ENCODE measurements around the gene SHOC2.

SHOC2 gene

GRCh38 chr10:110996256-110996655 is 76.9 kb downstream of the SHOC2 start:
- no peak for DNase-seq (ENCODE audit: low spot score)
- TF ChIP-seq CTCF (IDR thresholded peaks at IDR 0.05; ENCODE audit: extremely low read depth, insufficient read depth, missing control alignments), result no peak
- in situ Hi-C loops (cut with MboI; ENCODE audit: low pct_unique_long_range_greater_than_20kb, low sequenced_read_pairs, unreplicated experiment), result no loop called here

- DNase-seq (ENCODE audit: low spot score), result no peak
- no peak for TF ChIP-seq CTCF (IDR thresholded peaks at IDR 0.05; ENCODE audit: extremely low read depth, insufficient read depth, missing control alignments)
- in situ Hi-C loops (cut with MboI; ENCODE audit: low pct_unique_long_range_greater_than_20kb, low sequenced_read_pairs, unreplicated experiment), result no loop called here
These were observed 84.6 kb downstream of the SHOC2 start for GRCh38 chr10:111004016-111004415.

GRCh38 chr10:111007486-111007885 is 88.1 kb downstream of the SHOC2 start:
- in situ Hi-C loops (cut with MboI; ENCODE audit: low pct_unique_long_range_greater_than_20kb, low sequenced_read_pairs, unreplicated experiment), result no loop called here
- TF ChIP-seq CTCF (IDR thresholded peaks at IDR 0.05; ENCODE audit: extremely low read depth, insufficient read depth, missing control alignments), result no peak
- no peak for DNase-seq (ENCODE audit: low spot score)

- no peak for DNase-seq (ENCODE audit: low spot score)
- TF ChIP-seq CTCF (IDR thresholded peaks at IDR 0.05; ENCODE audit: extremely low read depth, insufficient read depth, missing control alignments), result no peak
- in situ Hi-C loops (cut with MboI; ENCODE audit: low pct_unique_long_range_greater_than_20kb, low sequenced_read_pairs, unreplicated experiment), result no loop called here
These were observed 95.8 kb downstream of the SHOC2 start for GRCh38 chr10:111015181-111015580.

GRCh38 chr10:111017098-111017497 is 97.7 kb downstream of the SHOC2 start:
- no peak for DNase-seq (ENCODE audit: low spot score)
- no peak for TF ChIP-seq CTCF (IDR thresholded peaks at IDR 0.05; ENCODE audit: extremely low read depth, insufficient read depth, missing control alignments)
- in situ Hi-C loops (cut with MboI; ENCODE audit: low pct_unique_long_range_greater_than_20kb, low sequenced_read_pairs, unreplicated experiment), result no loop called here

- no peak for DNase-seq (ENCODE audit: low spot score)
- no peak for TF ChIP-seq CTCF (IDR thresholded peaks at IDR 0.05; ENCODE audit: extremely low read depth, insufficient read depth, missing control alignments)
- in situ Hi-C loops (cut with MboI; ENCODE audit: low pct_unique_long_range_greater_than_20kb, low sequenced_read_pairs, unreplicated experiment), result no loop called here
These were observed 98.6 kb downstream of the SHOC2 start for GRCh38 chr10:111018021-111018420.

GRCh38 chr10:111023060-111023459 is 103.7 kb downstream of the SHOC2 start:
- in situ Hi-C loops (cut with MboI; ENCODE audit: low pct_unique_long_range_greater_than_20kb, low sequenced_read_pairs, unreplicated experiment), result no loop called here
- no peak for TF ChIP-seq CTCF (IDR thresholded peaks at IDR 0.05; ENCODE audit: extremely low read depth, insufficient read depth, missing control alignments)
- no peak for DNase-seq (ENCODE audit: low spot score)
